ENCODE measurements around the gene HOXC10. TPM values are rescaled to one million over a fixed set of nuclear protein-coding genes. Genes with fewer than 3 reads are reported as not detected.

The HOXC10 gene
- total RNA-seq, 1 experiment from 2014 or later, result 3.8 TPM

DNA sequence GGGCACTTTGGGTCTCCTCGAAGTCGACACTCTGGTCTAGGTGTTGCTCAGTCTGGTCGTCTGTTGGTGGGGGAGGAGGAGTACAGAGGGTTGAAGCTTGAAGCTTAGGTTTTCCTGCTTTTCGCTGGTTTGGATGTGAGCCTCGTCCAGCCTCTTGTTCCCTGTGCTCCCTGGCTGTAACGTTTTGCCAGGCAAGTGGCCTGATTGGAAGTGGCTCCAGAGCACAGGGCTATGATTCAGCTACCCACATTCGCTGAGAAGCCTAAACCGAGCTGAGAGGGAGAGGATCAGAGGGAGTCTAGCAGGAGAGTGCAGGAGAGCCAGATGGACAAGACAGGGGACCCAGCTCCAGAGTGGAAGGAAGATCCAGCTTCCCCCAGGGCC lies 6.1 kb downstream of the HOXC10 start:
- H3K27me3 ChIP-seq (ENCODE audit: insufficient read depth, low read length), result no peaks in the 10 kb centered on the region
- ChIA-PET RAD21 (ENCODE audit: low non-redundant PET in 1 of 2, low total read pairs in 2 of 2, uncharacterized antibody in 2 of 2, unreplicated experiment in 2 of 2) (no interaction called here), POLR2A (interaction anchor here (2.2 kb wide), 1 partner anchor 26 kb away, joined by 6 read pairs; no protein-coding TSS in a partner anchor), CTCF (interaction anchor here (1.2 to 2.0 kb wide), 4 partner anchors 41 to 225 kb away, joined by 3 to 8 read pairs (median 4); partner anchors contain the start of gene HOXC5)
- no peak overlapping the region for H3K4me3 ChIP-seq (replicated peaks in 1 of 2; ENCODE audit: low read depth in 1 of 2, low read length in 2 of 2)
- peaks cover 8% of the 10 kb centered on the region for H3K79me2 ChIP-seq (ENCODE audit: insufficient read depth, low read length)
- TF ChIP-seq, protein P1, sequence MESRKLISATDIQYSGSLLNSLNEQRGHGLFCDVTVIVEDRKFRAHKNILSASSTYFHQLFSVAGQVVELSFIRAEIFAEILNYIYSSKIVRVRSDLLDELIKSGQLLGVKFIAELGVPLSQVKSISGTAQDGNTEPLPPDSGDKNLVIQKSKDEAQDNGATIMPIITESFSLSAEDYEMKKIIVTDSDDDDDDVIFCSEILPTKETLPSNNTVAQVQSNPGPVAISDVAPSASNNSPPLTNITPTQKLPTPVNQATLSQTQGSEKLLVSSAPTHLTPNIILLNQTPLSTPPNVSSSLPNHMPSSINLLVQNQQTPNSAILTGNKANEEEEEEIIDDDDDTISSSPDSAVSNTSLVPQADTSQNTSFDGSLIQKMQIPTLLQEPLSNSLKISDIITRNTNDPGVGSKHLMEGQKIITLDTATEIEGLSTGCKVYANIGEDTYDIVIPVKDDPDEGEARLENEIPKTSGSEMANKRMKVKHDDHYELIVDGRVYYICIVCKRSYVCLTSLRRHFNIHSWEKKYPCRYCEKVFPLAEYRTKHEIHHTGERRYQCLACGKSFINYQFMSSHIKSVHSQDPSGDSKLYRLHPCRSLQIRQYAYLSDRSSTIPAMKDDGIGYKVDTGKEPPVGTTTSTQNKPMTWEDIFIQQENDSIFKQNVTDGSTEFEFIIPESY (IDR thresholded peaks at IDR 0.05; ENCODE audit: extremely low read depth, insufficient replicate concordance, low read length), result no peak
- TF ChIP-seq SP1 (IDR thresholded peaks at IDR 0.05; ENCODE audit: low read depth), result no peak
- no peak for TF ChIP-seq ZNF274 (IDR thresholded peaks at IDR 0.05; ENCODE audit: low read depth, low read length)
- TF ChIP-seq POLR2AphosphoS5 (IDR thresholded peaks at IDR 0.05; ENCODE audit: low read depth, low read length), result no peak
- no peak for TF ChIP-seq SIN3A (IDR thresholded peaks at IDR 0.05; ENCODE audit: low read depth)
- no peak for TF ChIP-seq FOSL1 (IDR thresholded peaks at IDR 0.05; ENCODE audit: low read depth)
- TF ChIP-seq POLR2A (IDR thresholded peaks at IDR 0.05; ENCODE audit: borderline replicate concordance, extremely low read depth, insufficient read depth, insufficient read length), result no peak
- TF ChIP-seq ELF1 (IDR thresholded peaks at IDR 0.05; ENCODE audit: borderline replicate concordance, low read depth), result no peak
- TF ChIP-seq YY1 (IDR thresholded peaks at IDR 0.05; ENCODE audit: extremely low read depth, insufficient replicate concordance, low read depth, low read length), result no peak
- TF ChIP-seq EZH2phosphoT487 (IDR thresholded peaks at IDR 0.05; ENCODE audit: borderline replicate concordance), result no peak
- TF ChIP-seq, protein P2, sequence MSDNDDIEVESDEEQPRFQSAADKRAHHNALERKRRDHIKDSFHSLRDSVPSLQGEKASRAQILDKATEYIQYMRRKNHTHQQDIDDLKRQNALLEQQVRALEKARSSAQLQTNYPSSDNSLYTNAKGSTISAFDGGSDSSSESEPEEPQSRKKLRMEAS (IDR thresholded peaks at IDR 0.05), result no peak
- no peak for TF ChIP-seq RAD21 (IDR thresholded peaks at IDR 0.05; ENCODE audit: low read depth)
- TF ChIP-seq, protein P3, sequence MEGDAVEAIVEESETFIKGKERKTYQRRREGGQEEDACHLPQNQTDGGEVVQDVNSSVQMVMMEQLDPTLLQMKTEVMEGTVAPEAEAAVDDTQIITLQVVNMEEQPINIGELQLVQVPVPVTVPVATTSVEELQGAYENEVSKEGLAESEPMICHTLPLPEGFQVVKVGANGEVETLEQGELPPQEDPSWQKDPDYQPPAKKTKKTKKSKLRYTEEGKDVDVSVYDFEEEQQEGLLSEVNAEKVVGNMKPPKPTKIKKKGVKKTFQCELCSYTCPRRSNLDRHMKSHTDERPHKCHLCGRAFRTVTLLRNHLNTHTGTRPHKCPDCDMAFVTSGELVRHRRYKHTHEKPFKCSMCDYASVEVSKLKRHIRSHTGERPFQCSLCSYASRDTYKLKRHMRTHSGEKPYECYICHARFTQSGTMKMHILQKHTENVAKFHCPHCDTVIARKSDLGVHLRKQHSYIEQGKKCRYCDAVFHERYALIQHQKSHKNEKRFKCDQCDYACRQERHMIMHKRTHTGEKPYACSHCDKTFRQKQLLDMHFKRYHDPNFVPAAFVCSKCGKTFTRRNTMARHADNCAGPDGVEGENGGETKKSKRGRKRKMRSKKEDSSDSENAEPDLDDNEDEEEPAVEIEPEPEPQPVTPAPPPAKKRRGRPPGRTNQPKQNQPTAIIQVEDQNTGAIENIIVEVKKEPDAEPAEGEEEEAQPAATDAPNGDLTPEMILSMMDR (IDR thresholded peaks at IDR 0.05 in 2 of 3, conservative IDR thresholded peaks at IDR 0.05 in 1 of 3; ENCODE audit: borderline replicate concordance in 1 of 3, insufficient read depth in 1 of 3, low read depth in 2 of 3, low read length in 2 of 3), result no peak
- no peak for TF ChIP-seq CBX3 (IDR thresholded peaks at IDR 0.05; ENCODE audit: low read depth)
- TF ChIP-seq, protein P4, sequence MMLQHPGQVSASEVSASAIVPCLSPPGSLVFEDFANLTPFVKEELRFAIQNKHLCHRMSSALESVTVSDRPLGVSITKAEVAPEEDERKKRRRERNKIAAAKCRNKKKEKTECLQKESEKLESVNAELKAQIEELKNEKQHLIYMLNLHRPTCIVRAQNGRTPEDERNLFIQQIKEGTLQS (IDR thresholded peaks at IDR 0.05), result no peak
- no peaks in the 10 kb centered on the region for H3K36me3 ChIP-seq (ENCODE audit: control insufficient read depth in 1 of 2, insufficient read depth in 2 of 2, low read length in 2 of 2)
- H3K9me2 ChIP-seq (ENCODE audit: insufficient read depth), result no peaks in the 10 kb centered on the region
- H3K9me3 ChIP-seq (ENCODE audit: control insufficient read depth in 1 of 2, insufficient read depth in 1 of 2, low read depth in 1 of 2, low read length in 2 of 2), result no peaks in the 10 kb centered on the region
- H3K9ac ChIP-seq (ENCODE audit: low read length), result no peak overlapping the region
- DNase-seq (ENCODE audit: low read depth, low spot score) (no peak), ATAC-seq (no peak)
- no peak overlapping the region for H3K27ac ChIP-seq (ENCODE audit: low read depth, low read length)
- intact Hi-C loops (cut with micrococcal nuclease), result no loop called here
- no peaks in the 10 kb centered on the region for H4K20me1 ChIP-seq (ENCODE audit: insufficient read depth)
- no peak overlapping the region for H2AFZ ChIP-seq (ENCODE audit: low read depth, low read length, poor library complexity, severe bottlenecking)
- H3K4me2 ChIP-seq (ENCODE audit: low read length), result no peak overlapping the region
- H3K4me1 ChIP-seq (ENCODE audit: control insufficient read depth in 1 of 2, insufficient read depth in 2 of 2, low read length in 2 of 2), result peaks cover 9 to 21% of the 10 kb centered on the region in 2 experiments
- no TSS peak for BruUV-seq (replicated peaks)
